PC-9 (cell line): ENCODE data around the gene ZBTB21. TPM values are rescaled to one million over a fixed set of nuclear protein-coding genes. Genes with fewer than 3 reads are reported as not detected.

ENCODE experiments used
- BruUV-seq: library from RNA; stranded (reverse); fragments of 400-500 nt; replicated peaks from 2 replicates; lab custom pipeline; 2021; lab: Mats Ljungman, UMichigan
- CTCF ChIA-PET: fragments of 300-600 bp; sonication (Branson Sonifier 250); formaldehyde crosslinking; loops from one replicate; lab custom pipeline; 2022; ENCODE audit warnings: antibody characterized with exemption; lab: Charles Lee
- POLR2A ChIA-PET: fragments of 300-600 bp; sonication (Branson Sonifier 250); formaldehyde crosslinking; loops from one replicate; lab custom pipeline; 2022; ENCODE audit warnings: antibody characterized with exemption; ENCODE audit not compliant: unreplicated experiment; lab: Charles Lee
- DNase-seq, 2 experiments: peaks; one replicate each; pipeline versions ENCODE4 v3.0.0 to v3.0.0-alpha.2; 2015 to 2022; ENCODE audit warnings: mixed read lengths in 1 of 2
- H2AFZ ChIP-seq: fragments of 200-600 bp; sonication (generic); 2 replicates; pipeline ENCODE4 v1.8.1; 2017; ENCODE audit warnings: antibody characterized with exemption
- H3F3A ChIP-seq: fragments of 200-600 bp; sonication (generic); 2 replicates; pipeline ENCODE4 v1.8.1; 2017; ENCODE audit warnings: antibody characterized with exemption, mild to moderate bottlenecking, low read depth; ENCODE audit not compliant: insufficient read depth
- H3K27ac ChIP-seq: fragments of 200-600 bp; sonication (generic); 2 replicates; pipeline ENCODE4 v1.6.1; 2016; ENCODE audit warnings: mixed run types
- H3K27me3 ChIP-seq: fragments of 200-600 bp; sonication (generic); 2 replicates; pipeline ENCODE4 v1.6.1; 2016; ENCODE audit warnings: low read depth, mixed run types; ENCODE audit not compliant: insufficient read depth
- H3K36me3 ChIP-seq: fragments of 200-600 bp; sonication (generic); 2 replicates; pipeline ENCODE4 v1.6.1; 2016; ENCODE audit warnings: low read depth, mixed run types
- H3K4me1 ChIP-seq: fragments of 200-600 bp; sonication (generic); replicated peaks from 2 replicates; pipeline ENCODE4 v1.6.1; 2016; ENCODE audit warnings: mixed run types; ENCODE audit not compliant: insufficient read depth
- H3K4me2 ChIP-seq: fragments of 200-600 bp; sonication (generic); 2 replicates; pipeline ENCODE4 v1.6.1; 2017; ENCODE audit warnings: mixed run types
- H3K4me3 ChIP-seq: fragments of 200-600 bp; sonication (generic); 2 replicates; pipeline ENCODE4 v1.6.1; 2016; ENCODE audit warnings: mixed run types
- H3K79me2 ChIP-seq: fragments of 200-600 bp; sonication (generic); 2 replicates; pipeline ENCODE4 v1.6.1; 2017; ENCODE audit warnings: low read depth, mixed run types
- H3K9me2 ChIP-seq: fragments of 200-600 bp; sonication (generic); 2 replicates; pipeline ENCODE4 v1.8.1; 2017; ENCODE audit warnings: mild to moderate bottlenecking; ENCODE audit not compliant: insufficient read depth
- H3K9me3 ChIP-seq: fragments of 200-600 bp; sonication (generic); 2 replicates; pipeline ENCODE4 v1.8.1; 2016; ENCODE audit warnings: low read depth; ENCODE audit not compliant: insufficient read depth
- H4K20me1 ChIP-seq: fragments of 200-600 bp; sonication (generic); 2 replicates; pipeline ENCODE4 v1.8.1; 2017; ENCODE audit not compliant: insufficient read depth
- EZH2 ChIP-seq: fragments of 200-600 bp; sonication (generic); IDR thresholded peaks from 2 replicates; pipeline ENCODE4 v1.8.0; 2017; ENCODE audit warnings: antibody characterized with exemption, low read depth
- intact Hi-C: fragments of 100-400 bp; cut with micrococcal nuclease; formaldehyde crosslinking; loops from one replicate; pipeline ENCODE4 v1.10.0; 2022; ENCODE audit not compliant: unreplicated experiment
- total RNA-seq: library from RNA; stranded (reverse); gene quantifications from 2 replicates; pipeline ENCODE4 v1.2.3, GENCODE V29; 2021
- TF ChIP-seq, protein P1 (sequence below): fragments of 200-600 bp; sonication (generic); conservative IDR thresholded peaks from 2 replicates; pipeline ENCODE4 v1.6.1; 2017; ENCODE audit warnings: mixed run types, antibody characterized with exemption, mild to moderate bottlenecking, moderate library complexity

The ZBTB21 gene
- total RNA-seq, 1 experiment from 2014 or later: 13.5 TPM

GRCh38 chr21:41979335-41979734, 30.8 kb downstream of the ZBTB21 start:
- CTCF ChIA-PET: no interaction called here
- H3K4me1 ChIP-seq: no peaks in the 10 kb centered on the region
- H3K27ac ChIP-seq: no peak overlapping the region
- no peak overlapping the region for H3K4me2 ChIP-seq
- H3K36me3 ChIP-seq: no peaks in the 10 kb centered on the region
- no peaks in the 10 kb centered on the region for H3K9me3 ChIP-seq
- no TSS peak for BruUV-seq
- POLR2A ChIA-PET: no interaction called here
- no peak for DNase-seq
- H2AFZ ChIP-seq: no peak overlapping the region
- no peaks in the 10 kb centered on the region for H3F3A ChIP-seq
- no peaks in the 10 kb centered on the region for H4K20me1 ChIP-seq
- no peak overlapping the region for H3K4me3 ChIP-seq
- intact Hi-C loops: no loop called here
- H3K9me2 ChIP-seq: no peaks in the 10 kb centered on the region
- TF ChIP-seq, protein P1, sequence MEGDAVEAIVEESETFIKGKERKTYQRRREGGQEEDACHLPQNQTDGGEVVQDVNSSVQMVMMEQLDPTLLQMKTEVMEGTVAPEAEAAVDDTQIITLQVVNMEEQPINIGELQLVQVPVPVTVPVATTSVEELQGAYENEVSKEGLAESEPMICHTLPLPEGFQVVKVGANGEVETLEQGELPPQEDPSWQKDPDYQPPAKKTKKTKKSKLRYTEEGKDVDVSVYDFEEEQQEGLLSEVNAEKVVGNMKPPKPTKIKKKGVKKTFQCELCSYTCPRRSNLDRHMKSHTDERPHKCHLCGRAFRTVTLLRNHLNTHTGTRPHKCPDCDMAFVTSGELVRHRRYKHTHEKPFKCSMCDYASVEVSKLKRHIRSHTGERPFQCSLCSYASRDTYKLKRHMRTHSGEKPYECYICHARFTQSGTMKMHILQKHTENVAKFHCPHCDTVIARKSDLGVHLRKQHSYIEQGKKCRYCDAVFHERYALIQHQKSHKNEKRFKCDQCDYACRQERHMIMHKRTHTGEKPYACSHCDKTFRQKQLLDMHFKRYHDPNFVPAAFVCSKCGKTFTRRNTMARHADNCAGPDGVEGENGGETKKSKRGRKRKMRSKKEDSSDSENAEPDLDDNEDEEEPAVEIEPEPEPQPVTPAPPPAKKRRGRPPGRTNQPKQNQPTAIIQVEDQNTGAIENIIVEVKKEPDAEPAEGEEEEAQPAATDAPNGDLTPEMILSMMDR: no peak
- TF ChIP-seq EZH2: no peak
- H3K27me3 ChIP-seq: no peaks in the 10 kb centered on the region
- no peaks in the 10 kb centered on the region for H3K79me2 ChIP-seq

- intact Hi-C loops: no loop called here
- ChIA-PET POLR2A (no interaction called here), CTCF (no interaction called here)
- no peaks in the 10 kb centered on the region for H3K9me2 ChIP-seq
- no peak overlapping the region for H3K4me2 ChIP-seq
- no peak overlapping the region for H2AFZ ChIP-seq
- no peak overlapping the region for H3K4me3 ChIP-seq
- TF ChIP-seq, protein P1: no peak
- no peak for TF ChIP-seq EZH2
- H3K9me3 ChIP-seq: no peaks in the 10 kb centered on the region
- no peaks in the 10 kb centered on the region for H4K20me1 ChIP-seq
- no TSS peak for BruUV-seq
- no peaks in the 10 kb centered on the region for H3K4me1 ChIP-seq
- no peaks in the 10 kb centered on the region for H3F3A ChIP-seq
- no peak for DNase-seq
- no peaks in the 10 kb centered on the region for H3K27me3 ChIP-seq
- no peak overlapping the region for H3K27ac ChIP-seq
- no peaks in the 10 kb centered on the region for H3K36me3 ChIP-seq
- H3K79me2 ChIP-seq: no peaks in the 10 kb centered on the region
These were observed 32.9 kb downstream of the ZBTB21 start for GRCh38 chr21:41977034-41977950.

DNA sequence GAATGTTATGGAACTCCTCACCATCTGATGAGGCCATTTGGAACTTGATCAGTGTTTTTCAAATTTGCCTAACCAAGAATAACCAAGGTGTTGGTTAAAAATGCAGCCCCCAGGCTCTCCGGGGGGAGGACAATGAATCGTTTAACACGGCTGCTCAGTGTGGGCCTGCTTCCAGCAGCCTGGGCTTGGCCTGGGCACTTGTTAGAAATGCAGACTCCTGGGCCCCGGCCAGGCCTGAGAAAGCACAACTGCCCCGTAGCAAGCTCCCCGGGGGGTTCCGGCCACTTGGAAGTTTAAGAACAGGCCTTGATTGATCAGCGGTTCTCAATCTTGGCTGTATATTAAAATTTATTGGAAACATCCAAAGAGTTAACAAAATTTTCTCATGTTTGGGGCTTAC, 33.5 kb downstream of the ZBTB21 start:
- intact Hi-C loops: no loop called here
- Histone ChIP-seq H3K27me3 (no peaks in the 10 kb centered on the region), H3K9me2 (no peaks in the 10 kb centered on the region), H3K4me3 (no peak overlapping the region), H3F3A (no peaks in the 10 kb centered on the region), H3K4me2 (no peak overlapping the region), H4K20me1 (no peaks in the 10 kb centered on the region), H3K79me2 (no peaks in the 10 kb centered on the region), H3K9me3 (no peaks in the 10 kb centered on the region), H3K27ac (no peak overlapping the region), H3K36me3 (no peaks in the 10 kb centered on the region), H2AFZ (no peak overlapping the region), H3K4me1 (no peaks in the 10 kb centered on the region)
- POLR2A ChIA-PET: no interaction called here
- no TSS peak for BruUV-seq
- no peak for TF ChIP-seq EZH2
- TF ChIP-seq, protein P1: no peak
- CTCF ChIA-PET: no interaction called here
- DNase-seq: no peak
